Activated CD4-positive, alpha-beta T cell treated with anti-CD3 and anti-CD28 coated beads, Interleukin-2, amount 10 ng/mL, durations not matched to agents 7 days and 5 days (primary cell): Measurements from ENCODE around the gene PROSER2. TPM values are rescaled to one million over a fixed set of nuclear protein-coding genes. Genes with fewer than 3 reads are reported as not detected.

Experiments
- CTCF ChIA-PET: fragments of 350-600 bp; sonication (Branson Sonifier 250); formaldehyde crosslinking; loops from one replicate; lab custom pipeline; 2021; ENCODE audit warnings: antibody characterized with exemption; lab: Charles Lee
- POLR2A ChIA-PET: fragments of 350-600 bp; sonication (Branson Sonifier 250); formaldehyde crosslinking; loops from one replicate; lab custom pipeline; 2021; ENCODE audit warnings: antibody characterized with exemption; lab: Charles Lee
- DNase-seq: peaks from one replicate; pipeline ENCODE4 v3.0.0-alpha.2; 2020
- H3K27ac Mint-ChIP-seq: one replicate; pipeline ENCODE4 v1.8.0; 2021; ENCODE audit warnings: mild to moderate bottlenecking, moderate library complexity, mixed read lengths
- H3K27me3 Mint-ChIP-seq: one replicate; pipeline ENCODE4 v1.8.0; 2021; ENCODE audit warnings: mixed read lengths
- H3K36me3 Mint-ChIP-seq: one replicate; pipeline ENCODE4 v1.8.0; 2021; ENCODE audit warnings: low read depth, mixed read lengths
- H3K4me1 Mint-ChIP-seq: one replicate; pipeline ENCODE4 v1.8.0; 2021; ENCODE audit warnings: mixed read lengths
- H3K4me3 Mint-ChIP-seq: one replicate; pipeline ENCODE4 v1.8.0; 2021; ENCODE audit warnings: mild to moderate bottlenecking, moderate library complexity, mixed read lengths
- H3K9me3 Mint-ChIP-seq: one replicate; pipeline ENCODE4 v1.8.0; 2021; ENCODE audit warnings: mixed read lengths
- total RNA-seq, 2 experiments: library from RNA; stranded (reverse); gene quantifications; one replicate each; pipeline ENCODE4 v1.2.3, GENCODE V29; 2021

Gene PROSER2
- total RNA-seq, 2 experiments from 2014 or later = 0.27 to 0.31 TPM

GRCh38 chr10:11830836-11831519 lies 7.8 kb downstream of the PROSER2 start:
- no peak for DNase-seq
- Mint-ChIP-seq H3K27ac (no peak overlapping the region), H3K4me3 (no peak overlapping the region), H3K36me3 (no peaks in the 10 kb centered on the region), H3K9me3 (no peaks in the 10 kb centered on the region), H3K4me1 (no peaks in the 10 kb centered on the region), H3K27me3 (peaks cover 24% of the 10 kb centered on the region)
- CTCF ChIA-PET = no interaction called here
- POLR2A ChIA-PET = no interaction called here

GRCh38 chr10:11831520-11831951 lies 8.4 kb downstream of the PROSER2 start:
- ChIA-PET CTCF (interaction anchor here (1.2 kb wide), 1 partner anchor 12 kb away, joined by 3 read pairs; no protein-coding TSS in a partner anchor), POLR2A (no interaction called here)
- Mint-ChIP-seq H3K27ac (no peak overlapping the region), H3K27me3 (peaks cover 20% of the 10 kb centered on the region), H3K4me3 (no peak overlapping the region), H3K9me3 (no peaks in the 10 kb centered on the region), H3K4me1 (no peaks in the 10 kb centered on the region), H3K36me3 (no peaks in the 10 kb centered on the region)
- DNase-seq = no peak

GRCh38 chr10:11832042-11832441 lies 8.9 kb downstream of the PROSER2 start:
- Mint-ChIP-seq H3K4me1 (no peaks in the 10 kb centered on the region), H3K4me3 (no peak overlapping the region), H3K27ac (no peak overlapping the region), H3K9me3 (no peaks in the 10 kb centered on the region), H3K36me3 (no peaks in the 10 kb centered on the region), H3K27me3 (peaks cover 22% of the 10 kb centered on the region)
- no peak for DNase-seq
- ChIA-PET CTCF (interaction anchor here (1.2 kb wide), 1 partner anchor 11 kb away, joined by 3 read pairs; no protein-coding TSS in a partner anchor), POLR2A (no interaction called here)

GRCh38 chr10:11835061-11835460 lies 11.9 kb downstream of the PROSER2 start:
- no peak overlapping the region for H3K27ac Mint-ChIP-seq
- no peak overlapping the region for H3K4me3 Mint-ChIP-seq
- CTCF ChIA-PET = interaction anchor here (0.6 kb wide), 2 partner anchors 17 to 493 kb away, joined by 3 read pairs; no protein-coding TSS in a partner anchor
- H3K36me3 Mint-ChIP-seq = no peaks in the 10 kb centered on the region
- H3K27me3 Mint-ChIP-seq = peaks cover 25% of the 10 kb centered on the region
- DNase-seq = no peak
- POLR2A ChIA-PET = no interaction called here
- peaks cover 2% of the 10 kb centered on the region for H3K4me1 Mint-ChIP-seq
- no peaks in the 10 kb centered on the region for H3K9me3 Mint-ChIP-seq

- no peaks in the 10 kb centered on the region for H3K9me3 Mint-ChIP-seq
- peaks cover 2% of the 10 kb centered on the region for H3K4me1 Mint-ChIP-seq
- peaks cover 22% of the 10 kb centered on the region for H3K27me3 Mint-ChIP-seq
- no peak overlapping the region for H3K27ac Mint-ChIP-seq
- no peak for DNase-seq
- ChIA-PET CTCF (no interaction called here), POLR2A (no interaction called here)
- H3K4me3 Mint-ChIP-seq = no peak overlapping the region
- no peaks in the 10 kb centered on the region for H3K36me3 Mint-ChIP-seq
Measured at GRCh38 chr10:11835704-11836103, 12.5 kb downstream of the PROSER2 start.

GRCh38 chr10:11837372-11838161 lies 14.4 kb downstream of the PROSER2 start:
- ChIA-PET POLR2A (no interaction called here), CTCF (interaction anchor here (0.7 kb wide), 1 partner anchor 991 kb away, joined by 3 read pairs; no protein-coding TSS in a partner anchor)
- peaks cover 19% of the 10 kb centered on the region for H3K27me3 Mint-ChIP-seq
- no peaks in the 10 kb centered on the region for H3K36me3 Mint-ChIP-seq
- H3K9me3 Mint-ChIP-seq = no peaks in the 10 kb centered on the region
- H3K4me1 Mint-ChIP-seq = peaks cover 2% of the 10 kb centered on the region
- no peak overlapping the region for H3K4me3 Mint-ChIP-seq
- DNase-seq = no peak
- H3K27ac Mint-ChIP-seq = no peak overlapping the region

GRCh38 chr10:11838298-11838852 lies 15.2 kb downstream of the PROSER2 start:
- peaks cover 2% of the 10 kb centered on the region for H3K4me1 Mint-ChIP-seq
- H3K27ac Mint-ChIP-seq = no peak overlapping the region
- H3K27me3 Mint-ChIP-seq = peaks cover 19% of the 10 kb centered on the region
- no peaks in the 10 kb centered on the region for H3K9me3 Mint-ChIP-seq
- ChIA-PET CTCF (no interaction called here), POLR2A (no interaction called here)
- H3K4me3 Mint-ChIP-seq = no peak overlapping the region
- no peaks in the 10 kb centered on the region for H3K36me3 Mint-ChIP-seq
- no peak for DNase-seq

GRCh38 chr10:11841375-11841774 lies 18.2 kb downstream of the PROSER2 start:
- ChIA-PET CTCF (no interaction called here), POLR2A (no interaction called here)
- no peak overlapping the region for H3K27ac Mint-ChIP-seq
- H3K36me3 Mint-ChIP-seq = no peaks in the 10 kb centered on the region
- no peaks in the 10 kb centered on the region for H3K9me3 Mint-ChIP-seq
- H3K4me3 Mint-ChIP-seq = no peak overlapping the region
- H3K4me1 Mint-ChIP-seq = peaks cover 7% of the 10 kb centered on the region
- peaks cover 34% of the 10 kb centered on the region for H3K27me3 Mint-ChIP-seq
- DNase-seq = no peak

GRCh38 chr10:11842411-11842810 lies 19.3 kb downstream of the PROSER2 start:
- no peak for DNase-seq
- POLR2A ChIA-PET = no interaction called here
- Mint-ChIP-seq H3K4me1 (peaks cover 7% of the 10 kb centered on the region), H3K36me3 (no peaks in the 10 kb centered on the region), H3K27me3 (peaks cover 33% of the 10 kb centered on the region), H3K9me3 (no peaks in the 10 kb centered on the region), H3K27ac (no peak overlapping the region), H3K4me3 (no peak overlapping the region)
- CTCF ChIA-PET = no interaction called here

GRCh38 chr10:11845113-11845512 lies 22.0 kb downstream of the PROSER2 start:
- H3K4me1 Mint-ChIP-seq = peaks cover 5% of the 10 kb centered on the region
- H3K36me3 Mint-ChIP-seq = no peaks in the 10 kb centered on the region
- DNase-seq = no peak
- ChIA-PET CTCF (no interaction called here), POLR2A (no interaction called here)
- no peak overlapping the region for H3K27ac Mint-ChIP-seq
- H3K9me3 Mint-ChIP-seq = no peaks in the 10 kb centered on the region
- no peak overlapping the region for H3K4me3 Mint-ChIP-seq
- peaks cover 24% of the 10 kb centered on the region for H3K27me3 Mint-ChIP-seq

- H3K27me3 Mint-ChIP-seq = peaks cover 24% of the 10 kb centered on the region
- no peak for DNase-seq
- H3K27ac Mint-ChIP-seq = no peak overlapping the region
- POLR2A ChIA-PET = no interaction called here
- CTCF ChIA-PET = interaction anchor here (0.5 kb wide), 1 partner anchor 299 kb away, joined by 5 read pairs; no protein-coding TSS in a partner anchor
- no peaks in the 10 kb centered on the region for H3K9me3 Mint-ChIP-seq
- H3K36me3 Mint-ChIP-seq = no peaks in the 10 kb centered on the region
- no peak overlapping the region for H3K4me3 Mint-ChIP-seq
- H3K4me1 Mint-ChIP-seq = peaks cover 5% of the 10 kb centered on the region
Measured at GRCh38 chr10:11846542-11846941, 23.4 kb downstream of the PROSER2 start.

- POLR2A ChIA-PET = no interaction called here
- H3K4me1 Mint-ChIP-seq = peaks cover 5% of the 10 kb centered on the region
Measured at GRCh38 chr10:11849277-11849676, 26.1 kb downstream of the PROSER2 start.

GRCh38 chr10:11849911-11850310 lies 26.8 kb downstream of the PROSER2 start:
- CTCF ChIA-PET = interaction anchor here (0.8 kb wide), 1 partner anchor 22 kb away, joined by 4 read pairs; no protein-coding TSS in a partner anchor
- Mint-ChIP-seq H3K9me3 (no peaks in the 10 kb centered on the region), H3K4me1 (peaks cover 5% of the 10 kb centered on the region), H3K4me3 (no peak overlapping the region), H3K36me3 (no peaks in the 10 kb centered on the region), H3K27ac (no peak overlapping the region), H3K27me3 (peaks cover 9% of the 10 kb centered on the region)
- POLR2A ChIA-PET = no interaction called here
- no peak for DNase-seq

More at GRCh38 chr10:11849277-11849676, 26.1 kb downstream of the PROSER2 start:
- CTCF ChIA-PET = interaction anchor here (0.8 kb wide), 1 partner anchor 21 kb away, joined by 4 read pairs; no protein-coding TSS in a partner anchor
- Mint-ChIP-seq H3K9me3 (no peaks in the 10 kb centered on the region), H3K27ac (no peak overlapping the region), H3K4me3 (no peak overlapping the region), H3K27me3 (peaks cover 14% of the 10 kb centered on the region), H3K36me3 (no peaks in the 10 kb centered on the region)
- no peak for DNase-seq
